Measurements from ENCODE around the gene STK10. TPM values are rescaled to one million over a fixed set of nuclear protein-coding genes. Genes with fewer than 3 reads are reported as not detected.

STK10 gene
- polyA plus RNA-seq, 3 donors: 21.5 to 180 (median 47.4) TPM

GRCh38 chr5:172211676-172212075 is 23.7 kb upstream of the STK10 start:
- WGBS (ENCODE audit: insufficient coverage): 97% methylated on average over 6 of the region's 8 CpGs
- H3K27ac Mint-ChIP-seq: no peak overlapping the region
- peaks cover 0 to 1% (median 0%) of the 10 kb centered on the region in 3 donors for H3K27me3 Mint-ChIP-seq (ENCODE audit: low read depth in 3 of 3)

GRCh38 chr5:172209714-172210113 is 21.7 kb upstream of the STK10 start:
- no peak overlapping the region for H3K4me3 ChIP-seq (replicated peaks in 1 of 3; ENCODE audit: low read depth in 2 of 3, low read length in 3 of 3)
- Mint-ChIP-seq H3K4me1 (peaks cover 22% of the 10 kb centered on the region), H3K4me3 (no peak overlapping the region), H3K36me3 (peaks cover 24 to 37% of the 10 kb centered on the region in 2 donors), H3K27me3 (ENCODE audit: low read depth in 3 of 3) (peaks cover 0 to 2% (median 1%) of the 10 kb centered on the region in 3 donors), H3K27ac (no peak overlapping the region), H3K9me3 (no peaks in the 10 kb centered on the region)
- no peak for DNase-seq
- intact Hi-C loops (cut with micrococcal nuclease): loop anchor here in 1 of 2 donors (10.0 kb wide), 1 partner anchor 1425 kb away; the partner anchor contains the start of gene GABRP
- no peak overlapping the region for H2AFZ ChIP-seq (ENCODE audit: insufficient read depth, low read depth, low read length, poor library complexity, severe bottlenecking)
- H3K27ac ChIP-seq (ENCODE audit: low read depth in 1 of 2, low read length in 2 of 2): no peak overlapping the region
- H3K9ac ChIP-seq (ENCODE audit: insufficient read depth, low read length, poor library complexity, severe bottlenecking): no peak overlapping the region
- H3K27me3 ChIP-seq (ENCODE audit: control insufficient read depth in 2 of 2, insufficient read depth in 2 of 2, low read length in 2 of 2): no peaks in the 10 kb centered on the region
- H3K4me1 ChIP-seq (ENCODE audit: control insufficient read depth in 1 of 2, insufficient read depth in 2 of 2, low read length in 2 of 2): peaks cover 14 to 19% of the 10 kb centered on the region in 2 donors
- no peaks in the 10 kb centered on the region for H4K20me1 ChIP-seq (ENCODE audit: insufficient read depth, low read length)
- no peaks in the 10 kb centered on the region for H3K9me3 ChIP-seq (replicated peaks in 1 of 2; ENCODE audit: control insufficient read depth in 1 of 2, insufficient read depth in 1 of 2, low read length in 2 of 2)
- TF ChIP-seq CTCF (IDR thresholded peaks at IDR 0.05): no peak
- H3K79me2 ChIP-seq (ENCODE audit: insufficient read depth, low read length): no peaks in the 10 kb centered on the region
- H3K4me2 ChIP-seq (replicated peaks; ENCODE audit: extremely low read depth, low read length, poor library complexity, severe bottlenecking): no peak overlapping the region
- no CpG with 5 or more reads among the region's 2 CpGs for WGBS (ENCODE audit: insufficient coverage)
- peaks cover 14 to 27% of the 10 kb centered on the region in 2 donors for H3K36me3 ChIP-seq (replicated peaks in 1 of 2; ENCODE audit: control insufficient read depth in 1 of 2, insufficient read depth in 2 of 2, low read length in 2 of 2)

More at GRCh38 chr5:172211676-172212075, 23.7 kb upstream of the STK10 start:
- Histone ChIP-seq H3K9me3 (replicated peaks in 1 of 2; ENCODE audit: control insufficient read depth in 1 of 2, insufficient read depth in 1 of 2, low read length in 2 of 2) (no peaks in the 10 kb centered on the region), H3K4me2 (replicated peaks; ENCODE audit: extremely low read depth, low read length, poor library complexity, severe bottlenecking) (no peak overlapping the region), H3K4me1 (ENCODE audit: control insufficient read depth in 1 of 2, insufficient read depth in 2 of 2, low read length in 2 of 2) (peaks cover 5 to 14% of the 10 kb centered on the region in 2 donors), H2AFZ (ENCODE audit: insufficient read depth, low read depth, low read length, poor library complexity, severe bottlenecking) (no peak overlapping the region), H3K9ac (ENCODE audit: insufficient read depth, low read length, poor library complexity, severe bottlenecking) (no peak overlapping the region), H3K27ac (ENCODE audit: low read depth in 1 of 2, low read length in 2 of 2) (no peak overlapping the region), H3K36me3 (replicated peaks in 1 of 2; ENCODE audit: control insufficient read depth in 1 of 2, insufficient read depth in 2 of 2, low read length in 2 of 2) (peaks cover 14 to 28% of the 10 kb centered on the region in 2 donors), H4K20me1 (ENCODE audit: insufficient read depth, low read length) (no peaks in the 10 kb centered on the region), H3K4me3 (replicated peaks in 1 of 3; ENCODE audit: low read depth in 2 of 3, low read length in 3 of 3) (no peak overlapping the region), H3K27me3 (ENCODE audit: control insufficient read depth in 2 of 2, insufficient read depth in 2 of 2, low read length in 2 of 2) (no peaks in the 10 kb centered on the region), H3K79me2 (ENCODE audit: insufficient read depth, low read length) (no peaks in the 10 kb centered on the region)
- Mint-ChIP-seq H3K36me3 (peaks cover 36 to 42% of the 10 kb centered on the region in 2 donors), H3K4me1 (peaks cover 18% of the 10 kb centered on the region), H3K4me3 (no peak overlapping the region), H3K9me3 (no peaks in the 10 kb centered on the region)
- TF ChIP-seq CTCF (IDR thresholded peaks at IDR 0.05): no peak
- no peak for DNase-seq
- intact Hi-C loops (cut with micrococcal nuclease): loop anchor here in 1 of 2 donors (10.0 kb wide), 1 partner anchor 1427 kb away; the partner anchor contains the start of gene GABRP
